ENCODE results near the gene S100A8. TPM values are rescaled to one million over a fixed set of nuclear protein-coding genes. Genes with fewer than 3 reads are reported as not detected.

The S100A8 gene
- total RNA-seq, 4 donors from 2014 or later = 13.1 to 745 (median 110) TPM

- Histone ChIP-seq H3K4me1 (no peaks in the 10 kb centered on the region), H3K9me3 (no peaks in the 10 kb centered on the region), H3K4me3 (no peak overlapping the region), H3K27ac (no peak overlapping the region), H3K27me3 (peaks cover 21% of the 10 kb centered on the region), H3K36me3 (no peaks in the 10 kb centered on the region)
- WGBS, 2 donors (ENCODE audit: low coverage in 1 of 2) = 64 to 100% methylated on average over 2 of the region's 17 CpGs
- TF ChIP-seq POLR2A (IDR thresholded peaks at IDR 0.05) = no peak
- TF ChIP-seq, protein P1, sequence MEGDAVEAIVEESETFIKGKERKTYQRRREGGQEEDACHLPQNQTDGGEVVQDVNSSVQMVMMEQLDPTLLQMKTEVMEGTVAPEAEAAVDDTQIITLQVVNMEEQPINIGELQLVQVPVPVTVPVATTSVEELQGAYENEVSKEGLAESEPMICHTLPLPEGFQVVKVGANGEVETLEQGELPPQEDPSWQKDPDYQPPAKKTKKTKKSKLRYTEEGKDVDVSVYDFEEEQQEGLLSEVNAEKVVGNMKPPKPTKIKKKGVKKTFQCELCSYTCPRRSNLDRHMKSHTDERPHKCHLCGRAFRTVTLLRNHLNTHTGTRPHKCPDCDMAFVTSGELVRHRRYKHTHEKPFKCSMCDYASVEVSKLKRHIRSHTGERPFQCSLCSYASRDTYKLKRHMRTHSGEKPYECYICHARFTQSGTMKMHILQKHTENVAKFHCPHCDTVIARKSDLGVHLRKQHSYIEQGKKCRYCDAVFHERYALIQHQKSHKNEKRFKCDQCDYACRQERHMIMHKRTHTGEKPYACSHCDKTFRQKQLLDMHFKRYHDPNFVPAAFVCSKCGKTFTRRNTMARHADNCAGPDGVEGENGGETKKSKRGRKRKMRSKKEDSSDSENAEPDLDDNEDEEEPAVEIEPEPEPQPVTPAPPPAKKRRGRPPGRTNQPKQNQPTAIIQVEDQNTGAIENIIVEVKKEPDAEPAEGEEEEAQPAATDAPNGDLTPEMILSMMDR (IDR thresholded peaks at IDR 0.05) = no peak
- no peak for TF ChIP-seq POLR2AphosphoS5 (IDR thresholded peaks at IDR 0.05)
- TF ChIP-seq EP300 (IDR thresholded peaks at IDR 0.05) = no peak
- ATAC-seq = no peak
These were observed 647 bp downstream of the S100A8 start for GRCh38 chr1:153389973-153390879.

DNA sequence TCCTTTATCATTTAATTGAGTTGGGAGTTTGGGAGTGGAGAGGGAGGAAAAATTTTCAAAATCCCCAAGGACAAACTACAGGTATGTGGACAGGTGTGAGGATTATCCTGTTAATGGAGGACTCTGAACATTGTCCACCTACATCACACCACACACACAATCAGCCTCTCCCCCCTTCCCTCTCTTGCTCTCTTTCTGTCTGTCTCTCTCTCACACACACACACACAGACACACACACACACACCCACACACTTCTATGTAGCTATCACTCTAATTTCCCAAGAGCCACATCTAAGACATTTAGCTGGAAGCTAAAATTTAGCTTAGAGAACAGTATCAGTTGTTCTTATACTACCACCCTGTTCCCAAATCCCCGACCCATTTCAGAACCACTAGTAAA is 1.5 kb downstream of the S100A8 start:
- H3K9me3 ChIP-seq = no peaks in the 10 kb centered on the region
- WGBS, 2 donors (ENCODE audit: low coverage in 1 of 2) = 50 to 83% methylated on average over 1 of the region's 1 CpG
- no peaks in the 10 kb centered on the region for H3K4me1 ChIP-seq
- no peak overlapping the region for H3K27ac ChIP-seq
- H3K36me3 ChIP-seq = no peaks in the 10 kb centered on the region
- H3K27me3 ChIP-seq = peaks cover 21% of the 10 kb centered on the region
- no peak overlapping the region for H3K4me3 ChIP-seq
- no peak for ATAC-seq
- no peak for TF ChIP-seq EP300 (IDR thresholded peaks at IDR 0.05)
- TF ChIP-seq, protein P1 (IDR thresholded peaks at IDR 0.05) = no peak
- TF ChIP-seq POLR2AphosphoS5 (IDR thresholded peaks at IDR 0.05) = no peak
- no peak for TF ChIP-seq POLR2A (IDR thresholded peaks at IDR 0.05)

GRCh38 chr1:153387785-153388184 is 3.1 kb downstream of the S100A8 start:
- TF ChIP-seq POLR2A (IDR thresholded peaks at IDR 0.05) = no peak
- no peak for TF ChIP-seq EP300 (IDR thresholded peaks at IDR 0.05)
- TF ChIP-seq, protein P1 (IDR thresholded peaks at IDR 0.05) = no peak
- TF ChIP-seq POLR2AphosphoS5 (IDR thresholded peaks at IDR 0.05) = no peak
- Histone ChIP-seq H3K36me3 (no peaks in the 10 kb centered on the region), H3K27me3 (peaks cover 14% of the 10 kb centered on the region), H3K9me3 (peaks cover 0 to 4% (median 0%) of the 10 kb centered on the region in 3 donors), H3K4me3 (no peak overlapping the region), H3K4me1 (no peaks in the 10 kb centered on the region), H3K27ac (no peak overlapping the region)
- ATAC-seq = no peak
- 65 to 70% methylated on average over 2 of the region's 4 CpGs for WGBS, 2 donors (ENCODE audit: low coverage in 1 of 2)

- Histone ChIP-seq H3K4me1 (no peaks in the 10 kb centered on the region), H3K9me3 (peaks cover 0 to 12% (median 0%) of the 10 kb centered on the region in 3 donors), H3K27ac (no peak overlapping the region), H3K4me3 (no peak overlapping the region), H3K36me3 (no peaks in the 10 kb centered on the region), H3K27me3 (peaks cover 14% of the 10 kb centered on the region)
- 82 to 96% methylated on average over 4 of the region's 4 CpGs for WGBS, 2 donors (ENCODE audit: low coverage in 1 of 2)
- TF ChIP-seq EP300 (IDR thresholded peaks at IDR 0.05) (no peak), POLR2AphosphoS5 (IDR thresholded peaks at IDR 0.05) (no peak), POLR2A (IDR thresholded peaks at IDR 0.05) (no peak)
- TF ChIP-seq, protein P1 (IDR thresholded peaks at IDR 0.05) = no peak
- no peak for ATAC-seq
These were observed 3.9 kb downstream of the S100A8 start for GRCh38 chr1:153387001-153387400.

DNA sequence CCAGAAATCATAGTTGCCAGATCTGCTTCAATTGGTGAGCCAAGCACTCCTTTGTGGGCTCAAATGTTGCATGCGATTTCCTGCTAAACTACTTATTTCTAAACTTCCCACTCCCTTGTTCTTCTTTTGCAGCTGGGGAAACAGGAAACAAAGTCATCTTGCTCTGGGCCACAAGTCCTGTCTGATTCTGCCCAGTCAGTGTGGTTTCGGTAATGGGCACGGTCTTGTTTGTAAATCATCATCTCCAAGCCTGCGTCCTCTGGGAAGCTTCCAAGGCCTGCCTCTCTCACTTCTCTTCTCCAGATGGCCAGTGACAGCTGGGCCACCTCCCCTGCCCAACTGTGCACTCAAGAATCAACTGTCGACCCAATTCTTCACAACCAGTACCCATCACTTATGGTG is 4.4 kb downstream of the S100A8 start:
- no peak for TF ChIP-seq POLR2A (IDR thresholded peaks at IDR 0.05)
- TF ChIP-seq, protein P1 (IDR thresholded peaks at IDR 0.05) = no peak
- TF ChIP-seq EP300 (IDR thresholded peaks at IDR 0.05) = no peak
- TF ChIP-seq POLR2AphosphoS5 (IDR thresholded peaks at IDR 0.05) = no peak
- H3K4me1 ChIP-seq = no peaks in the 10 kb centered on the region
- H3K4me3 ChIP-seq = no peak overlapping the region
- H3K36me3 ChIP-seq = no peaks in the 10 kb centered on the region
- peaks cover 14% of the 10 kb centered on the region for H3K27me3 ChIP-seq
- 76 to 100% methylated on average over 2 to 4 of the region's 5 CpGs for WGBS, 2 donors (ENCODE audit: low coverage in 1 of 2)
- ATAC-seq = peak; percentile 77
- H3K9me3 ChIP-seq = peaks cover 0 to 17% (median 0%) of the 10 kb centered on the region in 3 donors
- H3K27ac ChIP-seq = no peak overlapping the region

All from gastroesophageal sphincter (tissue), 4 donors.